Gastrocnemius medialis (tissue), 4 donors: ENCODE results near the gene SORBS2.

Experiments
- CTCF ChIP-seq, 5 experiments: fragments of 450-650 bp in 3 of 5; fragments of 200-600 bp in 2 of 5; sonication (generic) in 2 of 5; IDR thresholded peaks in 4 of 5; conservative IDR thresholded peaks in 1 of 5; 1 replicate in 4 of 5; 2 replicates in 1 of 5; pipeline ENCODE4 v1.5.1; 2016 to 2019; ENCODE audit warnings: antibody characterized with exemption in 5 of 5, mild to moderate bottlenecking in 3 of 5, moderate library complexity in 3 of 5
- POLR2A ChIP-seq, 2 donors: fragments of 450-650 bp; IDR thresholded peaks; one replicate each; pipeline ENCODE4 v1.6.1; 2017; ENCODE audit warnings: antibody characterized with exemption in 2 of 2, mild to moderate bottlenecking in 2 of 2, moderate library complexity in 2 of 2

- TF ChIP-seq CTCF (IDR thresholded peaks at IDR 0.05 in 4 of 5, conservative IDR thresholded peaks at IDR 0.05 in 1 of 5) (no peak), POLR2A (IDR thresholded peaks at IDR 0.05) (no peak)
Observed at GRCh38 chr4:185801471-185801870, 10.5 kb downstream of the SORBS2 start.
